PC-3 (cell line): ENCODE data around the gene ADGRV1. TPM values are rescaled to one million over a fixed set of nuclear protein-coding genes. Genes with fewer than 3 reads are reported as not detected.

ENCODE experiments used
- ATAC-seq: fragments of 200-7000 bp; cut with Tn5 transposase; 2 replicates; pipeline ENCODE4 v1.9.1; 2020; ENCODE audit warnings: mild to moderate bottlenecking, moderate library complexity
- BruUV-seq: library from RNA; stranded (reverse); fragments of 400-500 nt; replicated peaks from 2 replicates; lab custom pipeline; 2021; lab: Mats Ljungman, UMichigan
- CTCF ChIA-PET: fragments of 300-600 bp; sonication (Branson Sonifier 250); formaldehyde crosslinking; loops from one replicate; lab custom pipeline; 2022; ENCODE audit warnings: antibody characterized with exemption; lab: Charles Lee
- POLR2A ChIA-PET: fragments of 300-600 bp; sonication (Branson Sonifier 250); formaldehyde crosslinking; loops from one replicate; lab custom pipeline; 2022; ENCODE audit warnings: antibody characterized with exemption; ENCODE audit not compliant: unreplicated experiment; lab: Charles Lee
- DNase-seq: peaks from one replicate; pipeline ENCODE4 v3.0.0-alpha.2; 2015
- H2AFZ ChIP-seq: fragments of 300-600 bp; sonication (generic); 2 replicates; pipeline ENCODE4 v1.6.0; 2016; ENCODE audit warnings: antibody characterized with exemption, low read length
- H3F3A ChIP-seq: fragments of 300-600 bp; sonication (generic); one replicate; pipeline ENCODE4 v1.6.0; 2017; ENCODE audit warnings: antibody characterized with exemption, low read length, control low read depth, mild to moderate bottlenecking; ENCODE audit not compliant: unreplicated experiment
- H3K27ac ChIP-seq: fragments of 300-600 bp; sonication (generic); 2 replicates; pipeline ENCODE4 v1.5.1; 2016; ENCODE audit warnings: mild to moderate bottlenecking, low read length
- H3K27me3 ChIP-seq: fragments of 300-600 bp; sonication (generic); 2 replicates; pipeline ENCODE4 v1.6.1; 2016; ENCODE audit warnings: low read length, mixed read lengths
- H3K36me3 ChIP-seq: fragments of 300-600 bp; sonication (generic); 2 replicates; pipeline ENCODE4 v1.6.1; 2016; ENCODE audit warnings: low read depth, mixed run types, low read length, mixed read lengths
- H3K4me1 ChIP-seq: fragments of 300-600 bp; sonication (generic); 2 replicates; pipeline ENCODE4 v1.5.1; 2016; ENCODE audit warnings: low read length; ENCODE audit not compliant: insufficient read depth
- H3K4me2 ChIP-seq: fragments of 300-600 bp; sonication (generic); 2 replicates; pipeline ENCODE4 v1.6.0; 2016; ENCODE audit warnings: low read length
- H3K4me3 ChIP-seq: fragments of 300-600 bp; sonication (generic); 2 replicates; pipeline ENCODE4 v1.5.1; 2016; ENCODE audit warnings: mild to moderate bottlenecking, low read length, mixed read lengths
- H3K79me2 ChIP-seq: fragments of 300-600 bp; sonication (generic); 2 replicates; pipeline ENCODE4 v1.6.1; 2017; ENCODE audit warnings: low read length, mixed read lengths
- H3K9ac ChIP-seq: fragments of 300-600 bp; sonication (generic); 2 replicates; pipeline ENCODE4 v1.6.0; 2016; ENCODE audit warnings: mild to moderate bottlenecking, low read length
- H3K9me2 ChIP-seq: fragments of 300-600 bp; sonication (generic); replicated peaks from 2 replicates; pipeline ENCODE4 v1.6.1; 2016; ENCODE audit warnings: mixed run types, low read length, mixed read lengths
- H3K9me3 ChIP-seq: fragments of 300-600 bp; sonication (generic); 2 replicates; pipeline ENCODE4 v1.6.1; 2016; ENCODE audit warnings: low read length, mixed read lengths
- H4K20me1 ChIP-seq: fragments of 300-600 bp; sonication (generic); 2 replicates; pipeline ENCODE4 v1.6.1; 2016; ENCODE audit warnings: low read length, mixed read lengths
- EZH2 ChIP-seq: fragments of 300-600 bp; sonication (generic); IDR thresholded peaks from one replicate; pipeline ENCODE4 v1.6.1; 2017; ENCODE audit warnings: antibody characterized with exemption, mild to moderate bottlenecking, low read length; ENCODE audit not compliant: unreplicated experiment
- EZH2phosphoT487 ChIP-seq: fragments of 300-600 bp; sonication (generic); IDR thresholded peaks from 2 replicates; pipeline ENCODE4 v1.6.1; 2018; ENCODE audit warnings: mild to moderate bottlenecking, antibody characterized with exemption, low read length, borderline replicate concordance
- intact Hi-C: fragments of 100-400 bp; cut with micrococcal nuclease; formaldehyde crosslinking; loops from 2 replicates; pipeline ENCODE4 v1.9.0; 2023
- total RNA-seq: library from RNA; depleted of rRNA; stranded (reverse); fragments of >200 nt; gene quantifications from 2 replicates; pipeline ENCODE4 v1.2.3, GENCODE V29; 2014
- TF ChIP-seq, protein P1 (sequence below): fragments of 300-600 bp; sonication (generic); conservative IDR thresholded peaks from 2 replicates; pipeline ENCODE4 v1.5.1; 2017; ENCODE audit warnings: antibody characterized with exemption, low read depth, mild to moderate bottlenecking, low read length

The ADGRV1 gene
- total RNA-seq, 1 experiment from 2014 or later: 22.7 TPM

DNA sequence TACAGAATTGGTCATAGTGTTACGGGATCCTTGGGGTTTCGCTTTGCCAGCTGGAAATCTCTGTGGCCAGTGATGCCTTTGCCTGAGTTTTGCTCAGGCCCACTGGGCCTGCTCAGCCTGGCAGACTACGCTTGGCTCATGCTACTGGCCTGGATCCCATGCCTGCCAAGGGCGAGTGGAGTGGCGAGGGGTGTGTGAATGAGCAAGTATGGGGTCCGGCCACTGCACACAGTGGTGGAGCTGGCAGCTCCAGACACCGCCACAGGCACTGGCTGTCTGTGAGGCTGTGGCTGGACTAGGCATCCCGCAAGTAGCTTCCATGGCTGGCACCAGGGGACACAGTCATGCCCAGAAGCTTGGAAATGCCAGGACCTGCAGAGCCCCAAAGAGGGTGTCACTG, 584.2 kb downstream of the ADGRV1 start:
- peaks cover 9% of the 10 kb centered on the region; the same call in 1 of the 2 replicates for H3K4me1 ChIP-seq
- BruUV-seq: no TSS peak
- intact Hi-C loops: no loop called here

DNA sequence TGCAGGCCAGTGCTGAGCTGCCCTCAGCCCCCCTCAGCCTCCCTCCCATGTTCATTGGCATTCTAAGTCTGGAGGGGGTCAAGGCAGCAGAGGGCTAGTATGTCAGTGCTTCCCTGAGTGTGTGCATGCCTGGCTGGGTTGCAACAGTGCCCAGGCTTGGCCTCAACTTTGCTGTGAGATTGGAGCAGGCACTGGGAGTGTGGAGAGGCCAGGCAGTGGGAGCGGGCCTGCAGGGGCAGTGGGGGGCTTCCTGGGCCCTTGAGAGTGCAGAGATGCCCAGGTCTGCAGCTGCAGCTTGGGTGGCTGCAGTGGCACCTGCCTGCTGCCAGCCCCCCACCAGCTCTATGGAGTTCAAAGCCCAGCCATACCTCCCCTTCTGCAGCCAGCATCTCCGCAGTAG, 585.2 kb downstream of the ADGRV1 start:
- H3K9me2 ChIP-seq: no peaks in the 10 kb centered on the region
- no peak for ATAC-seq
- H4K20me1 ChIP-seq: no peaks in the 10 kb centered on the region
- no peaks in the 10 kb centered on the region for H3K27me3 ChIP-seq
- H3K27ac ChIP-seq: no peak overlapping the region
- no peaks in the 10 kb centered on the region for H3K36me3 ChIP-seq
- TF ChIP-seq, protein P1, sequence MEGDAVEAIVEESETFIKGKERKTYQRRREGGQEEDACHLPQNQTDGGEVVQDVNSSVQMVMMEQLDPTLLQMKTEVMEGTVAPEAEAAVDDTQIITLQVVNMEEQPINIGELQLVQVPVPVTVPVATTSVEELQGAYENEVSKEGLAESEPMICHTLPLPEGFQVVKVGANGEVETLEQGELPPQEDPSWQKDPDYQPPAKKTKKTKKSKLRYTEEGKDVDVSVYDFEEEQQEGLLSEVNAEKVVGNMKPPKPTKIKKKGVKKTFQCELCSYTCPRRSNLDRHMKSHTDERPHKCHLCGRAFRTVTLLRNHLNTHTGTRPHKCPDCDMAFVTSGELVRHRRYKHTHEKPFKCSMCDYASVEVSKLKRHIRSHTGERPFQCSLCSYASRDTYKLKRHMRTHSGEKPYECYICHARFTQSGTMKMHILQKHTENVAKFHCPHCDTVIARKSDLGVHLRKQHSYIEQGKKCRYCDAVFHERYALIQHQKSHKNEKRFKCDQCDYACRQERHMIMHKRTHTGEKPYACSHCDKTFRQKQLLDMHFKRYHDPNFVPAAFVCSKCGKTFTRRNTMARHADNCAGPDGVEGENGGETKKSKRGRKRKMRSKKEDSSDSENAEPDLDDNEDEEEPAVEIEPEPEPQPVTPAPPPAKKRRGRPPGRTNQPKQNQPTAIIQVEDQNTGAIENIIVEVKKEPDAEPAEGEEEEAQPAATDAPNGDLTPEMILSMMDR: no peak
- no peak for TF ChIP-seq EZH2
- no peak for TF ChIP-seq EZH2phosphoT487
- H3K79me2 ChIP-seq: no peaks in the 10 kb centered on the region
- no peak for DNase-seq
- no TSS peak for BruUV-seq
- H3K4me3 ChIP-seq: no peak overlapping the region
- H3K9me3 ChIP-seq: no peaks in the 10 kb centered on the region
- intact Hi-C loops: no loop called here
- H3K4me1 ChIP-seq: peaks cover 6% of the 10 kb centered on the region; the same call in 1 of the 2 replicates
- H2AFZ ChIP-seq: no peak overlapping the region
- H3K4me2 ChIP-seq: no peak overlapping the region
- H3K9ac ChIP-seq: no peak overlapping the region
- POLR2A ChIA-PET: no interaction called here
- CTCF ChIA-PET: no interaction called here
- H3F3A ChIP-seq: no peaks in the 10 kb centered on the region

More for the DNA sequence above, 584.2 kb downstream of the ADGRV1 start:
- no peak for DNase-seq
- H3K27ac ChIP-seq: no peak overlapping the region
- H3K36me3 ChIP-seq: no peaks in the 10 kb centered on the region
- no peaks in the 10 kb centered on the region for H4K20me1 ChIP-seq
- H3K79me2 ChIP-seq: no peaks in the 10 kb centered on the region
- H3F3A ChIP-seq: no peaks in the 10 kb centered on the region
- H3K4me2 ChIP-seq: no peak overlapping the region
- no peak overlapping the region for H2AFZ ChIP-seq
- ChIA-PET POLR2A (no interaction called here), CTCF (no interaction called here)
- TF ChIP-seq EZH2phosphoT487 (no peak), EZH2 (no peak)
- TF ChIP-seq, protein P1: no peak
- no peak overlapping the region for H3K4me3 ChIP-seq
- no peaks in the 10 kb centered on the region for H3K9me2 ChIP-seq
- H3K9ac ChIP-seq: no peak overlapping the region
- H3K9me3 ChIP-seq: no peaks in the 10 kb centered on the region
- no peak for ATAC-seq
- H3K27me3 ChIP-seq: no peaks in the 10 kb centered on the region

- no peak overlapping the region for H3K9ac ChIP-seq
- TF ChIP-seq EZH2phosphoT487 (no peak), EZH2 (no peak)
- TF ChIP-seq, protein P1: no peak
- no peak overlapping the region for H2AFZ ChIP-seq
- CTCF ChIA-PET: no interaction called here
- ATAC-seq (no peak), DNase-seq (no peak)
- POLR2A ChIA-PET: interaction anchor here (0.6 kb wide), 1 partner anchor 8 kb away, joined by 3 read pairs; no protein-coding TSS in a partner anchor
- intact Hi-C loops: no loop called here
- H3K9me2 ChIP-seq: no peaks in the 10 kb centered on the region
- no peak overlapping the region for H3K4me2 ChIP-seq
- H3K27ac ChIP-seq: no peak overlapping the region
- BruUV-seq: no TSS peak
- H3K9me3 ChIP-seq: no peaks in the 10 kb centered on the region
- no peaks in the 10 kb centered on the region for H3F3A ChIP-seq
- H3K4me1 ChIP-seq: peaks cover 3% of the 10 kb centered on the region; the same call in 1 of the 2 replicates
- no peaks in the 10 kb centered on the region for H3K36me3 ChIP-seq
- no peaks in the 10 kb centered on the region for H4K20me1 ChIP-seq
- H3K4me3 ChIP-seq: no peak overlapping the region
- H3K79me2 ChIP-seq: no peaks in the 10 kb centered on the region
- no peaks in the 10 kb centered on the region for H3K27me3 ChIP-seq
Measured at GRCh38 chr5:91144491-91145332, 586.1 kb downstream of the ADGRV1 start.
